ENCODE measurements around the gene MIB1. TPM values are rescaled to one million over a fixed set of nuclear protein-coding genes. Genes with fewer than 3 reads are reported as not detected.
A peak's percentile ranks its signal among the peaks of the same experiment; 100 is the strongest.

Gene MIB1
- total and polyA plus RNA-seq, 2 experiments from 2014 or later, result 8.9 to 46.8 TPM

DNA sequence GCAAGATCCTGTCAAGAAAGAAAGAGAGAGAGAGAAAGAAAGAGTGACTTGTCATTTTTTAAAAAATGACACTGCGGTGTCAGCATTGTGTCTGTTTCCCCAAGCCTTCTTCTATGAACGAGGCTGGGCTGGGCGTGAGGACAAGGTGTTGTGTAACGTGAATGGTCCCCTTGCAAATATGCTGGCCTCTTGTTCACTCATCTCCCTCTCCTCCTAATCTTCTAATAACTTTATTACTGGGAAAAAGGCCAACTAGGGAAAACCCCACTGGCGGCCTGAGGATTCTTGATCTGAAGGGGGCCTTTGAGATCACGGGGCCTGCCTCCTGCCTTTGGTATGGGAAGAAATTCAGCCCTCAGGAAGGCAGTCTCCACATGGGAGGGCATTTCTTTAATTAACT lies 163.1 kb downstream of the MIB1 start:
- H3K27me3 ChIP-seq, result no peaks in the 10 kb centered on the region
- no peaks in the 10 kb centered on the region for H3K36me3 ChIP-seq
- no peak overlapping the region for H3K4me3 ChIP-seq
- H3K4me1 ChIP-seq (ENCODE audit: low read depth), result peaks cover 30% of the 10 kb centered on the region
- TF ChIP-seq, protein P1, sequence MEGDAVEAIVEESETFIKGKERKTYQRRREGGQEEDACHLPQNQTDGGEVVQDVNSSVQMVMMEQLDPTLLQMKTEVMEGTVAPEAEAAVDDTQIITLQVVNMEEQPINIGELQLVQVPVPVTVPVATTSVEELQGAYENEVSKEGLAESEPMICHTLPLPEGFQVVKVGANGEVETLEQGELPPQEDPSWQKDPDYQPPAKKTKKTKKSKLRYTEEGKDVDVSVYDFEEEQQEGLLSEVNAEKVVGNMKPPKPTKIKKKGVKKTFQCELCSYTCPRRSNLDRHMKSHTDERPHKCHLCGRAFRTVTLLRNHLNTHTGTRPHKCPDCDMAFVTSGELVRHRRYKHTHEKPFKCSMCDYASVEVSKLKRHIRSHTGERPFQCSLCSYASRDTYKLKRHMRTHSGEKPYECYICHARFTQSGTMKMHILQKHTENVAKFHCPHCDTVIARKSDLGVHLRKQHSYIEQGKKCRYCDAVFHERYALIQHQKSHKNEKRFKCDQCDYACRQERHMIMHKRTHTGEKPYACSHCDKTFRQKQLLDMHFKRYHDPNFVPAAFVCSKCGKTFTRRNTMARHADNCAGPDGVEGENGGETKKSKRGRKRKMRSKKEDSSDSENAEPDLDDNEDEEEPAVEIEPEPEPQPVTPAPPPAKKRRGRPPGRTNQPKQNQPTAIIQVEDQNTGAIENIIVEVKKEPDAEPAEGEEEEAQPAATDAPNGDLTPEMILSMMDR (IDR thresholded peaks at IDR 0.05; ENCODE audit: low read depth, low read length), result no peak
- H3K27ac ChIP-seq, result no peak overlapping the region
- no peaks in the 10 kb centered on the region for H3K9me3 ChIP-seq (ENCODE audit: low read depth)
- DNase-seq (ENCODE audit: low read depth in 1 of 2, low spot score in 1 of 2), result peak in 1 of 2 donors; percentile 46

DNA sequence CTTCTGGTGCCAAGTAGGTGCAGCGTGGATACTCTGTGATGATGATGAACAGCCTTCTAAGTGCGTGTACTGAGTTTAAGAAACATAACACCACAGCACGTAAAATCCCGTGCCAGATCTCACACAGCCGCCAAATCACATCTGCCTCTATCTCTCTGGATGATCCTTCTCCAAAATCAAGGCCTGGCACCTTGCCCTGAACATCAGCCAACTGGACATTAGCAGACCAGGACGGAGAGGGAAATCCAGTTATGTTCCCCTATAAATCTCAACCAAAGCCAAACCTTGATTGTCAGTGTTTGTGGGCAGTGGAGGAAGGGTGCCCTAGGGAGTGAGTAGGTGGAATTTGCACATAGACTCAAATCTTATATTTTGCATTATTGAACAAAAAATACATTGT lies 164.3 kb downstream of the MIB1 start:
- H3K9me3 ChIP-seq (ENCODE audit: low read depth), result no peaks in the 10 kb centered on the region
- H3K36me3 ChIP-seq, result no peaks in the 10 kb centered on the region
- no peaks in the 10 kb centered on the region for H3K27me3 ChIP-seq
- TF ChIP-seq, protein P1 (IDR thresholded peaks at IDR 0.05; ENCODE audit: low read depth, low read length), result no peak
- H3K27ac ChIP-seq, result no peak overlapping the region
- DNase-seq (ENCODE audit: low read depth in 1 of 2, low spot score in 1 of 2), result peak in 1 of 2 donors; percentile 34
- H3K4me1 ChIP-seq (ENCODE audit: low read depth), result peaks cover 37% of the 10 kb centered on the region
- no peak overlapping the region for H3K4me3 ChIP-seq

DNA sequence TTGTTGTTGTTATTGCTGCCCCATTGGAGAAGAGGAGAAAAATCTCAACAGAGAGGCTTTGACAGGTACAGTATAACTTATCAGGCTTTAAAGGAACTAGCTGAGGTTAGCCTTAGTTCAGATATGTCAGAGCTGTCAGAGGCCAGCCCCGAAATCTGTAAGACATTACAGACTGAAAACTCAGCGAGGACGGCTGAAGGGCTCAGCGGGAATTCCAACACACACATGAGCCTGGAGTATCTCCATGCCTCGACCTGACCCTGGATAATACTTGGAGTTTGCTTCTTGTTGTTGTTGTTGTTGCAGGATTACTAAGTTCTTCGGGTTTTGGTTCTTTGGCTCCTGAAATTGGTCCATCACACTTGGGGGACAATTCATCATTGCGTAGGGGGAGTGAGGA lies 166.9 kb downstream of the MIB1 start:
- Histone ChIP-seq H3K4me1 (ENCODE audit: low read depth) (peaks cover 40% of the 10 kb centered on the region), H3K9me3 (ENCODE audit: low read depth) (no peaks in the 10 kb centered on the region), H3K27ac (peak overlapping the region; percentile 79), H3K36me3 (no peaks in the 10 kb centered on the region), H3K27me3 (no peaks in the 10 kb centered on the region), H3K4me3 (no peak overlapping the region)
- TF ChIP-seq, protein P1 (IDR thresholded peaks at IDR 0.05; ENCODE audit: low read depth, low read length), result no peak
- peak in 1 of 2 donors; percentile 75 for DNase-seq (ENCODE audit: low read depth in 1 of 2, low spot score in 1 of 2)

- Histone ChIP-seq H3K4me3 (no peak overlapping the region), H3K27me3 (no peaks in the 10 kb centered on the region), H3K4me1 (ENCODE audit: low read depth) (peaks cover 50% of the 10 kb centered on the region), H3K27ac (peak overlapping the region; percentile 79), H3K9me3 (ENCODE audit: low read depth) (no peaks in the 10 kb centered on the region), H3K36me3 (no peaks in the 10 kb centered on the region)
- no peak for DNase-seq (ENCODE audit: low read depth in 1 of 2, low spot score in 1 of 2)
- TF ChIP-seq, protein P1 (IDR thresholded peaks at IDR 0.05; ENCODE audit: low read depth, low read length), result no peak
Observed at GRCh38 chr18:21908711-21909110, 168.1 kb downstream of the MIB1 start.

GRCh38 chr18:21910906-21911305 lies 170.3 kb downstream of the MIB1 start:
- no peak overlapping the region for H3K4me3 ChIP-seq
- H3K27me3 ChIP-seq, result no peaks in the 10 kb centered on the region
- no peaks in the 10 kb centered on the region for H3K9me3 ChIP-seq (ENCODE audit: low read depth)
- no peak for DNase-seq (ENCODE audit: low read depth in 1 of 2, low spot score in 1 of 2)
- no peaks in the 10 kb centered on the region for H3K36me3 ChIP-seq
- no peak overlapping the region for H3K27ac ChIP-seq
- TF ChIP-seq, protein P1 (IDR thresholded peaks at IDR 0.05; ENCODE audit: low read depth, low read length), result no peak
- H3K4me1 ChIP-seq (ENCODE audit: low read depth), result peaks cover 41% of the 10 kb centered on the region

DNA sequence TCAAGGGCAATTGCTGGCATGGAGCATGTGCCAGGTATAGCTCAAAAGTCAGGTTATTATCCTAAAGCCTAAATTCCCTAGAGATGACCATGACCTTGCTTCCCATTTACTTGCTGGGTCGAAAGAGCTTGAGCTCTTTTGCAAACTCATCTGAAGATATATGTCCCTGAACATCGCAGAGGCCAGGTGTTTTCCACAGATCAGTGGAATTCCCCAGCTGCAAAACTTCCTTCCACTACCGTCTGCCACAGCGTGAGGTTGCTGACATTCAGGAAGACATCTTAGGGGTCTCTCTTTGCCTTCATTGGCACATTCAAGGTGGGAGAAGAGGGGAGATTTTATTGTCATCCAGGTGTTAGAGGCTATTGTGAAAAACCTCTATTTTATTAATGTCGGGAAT lies 171.0 kb downstream of the MIB1 start:
- no peaks in the 10 kb centered on the region for H3K27me3 ChIP-seq
- peaks cover 41% of the 10 kb centered on the region for H3K4me1 ChIP-seq (ENCODE audit: low read depth)
- no peak for DNase-seq (ENCODE audit: low read depth in 1 of 2, low spot score in 1 of 2)
- no peak overlapping the region for H3K4me3 ChIP-seq
- TF ChIP-seq, protein P1 (IDR thresholded peaks at IDR 0.05; ENCODE audit: low read depth, low read length), result no peak
- no peak overlapping the region for H3K27ac ChIP-seq
- no peaks in the 10 kb centered on the region for H3K9me3 ChIP-seq (ENCODE audit: low read depth)
- no peaks in the 10 kb centered on the region for H3K36me3 ChIP-seq

Measured in cardiac muscle cell (in vitro differentiated cells and primary cell).